HG03575 (cell line): Measurements from ENCODE around the gene CHPF2.

Experiments
- ATAC-seq: cut with Tn5 transposase; IDR thresholded peaks from one replicate; pipeline ENCODE4 v1.9.1; 2021; ENCODE audit not compliant: unreplicated experiment, insufficient number of reproducible peaks, low FRiP score; ENCODE audit errors: extremely low read depth

The CHPF2 gene, protein sequence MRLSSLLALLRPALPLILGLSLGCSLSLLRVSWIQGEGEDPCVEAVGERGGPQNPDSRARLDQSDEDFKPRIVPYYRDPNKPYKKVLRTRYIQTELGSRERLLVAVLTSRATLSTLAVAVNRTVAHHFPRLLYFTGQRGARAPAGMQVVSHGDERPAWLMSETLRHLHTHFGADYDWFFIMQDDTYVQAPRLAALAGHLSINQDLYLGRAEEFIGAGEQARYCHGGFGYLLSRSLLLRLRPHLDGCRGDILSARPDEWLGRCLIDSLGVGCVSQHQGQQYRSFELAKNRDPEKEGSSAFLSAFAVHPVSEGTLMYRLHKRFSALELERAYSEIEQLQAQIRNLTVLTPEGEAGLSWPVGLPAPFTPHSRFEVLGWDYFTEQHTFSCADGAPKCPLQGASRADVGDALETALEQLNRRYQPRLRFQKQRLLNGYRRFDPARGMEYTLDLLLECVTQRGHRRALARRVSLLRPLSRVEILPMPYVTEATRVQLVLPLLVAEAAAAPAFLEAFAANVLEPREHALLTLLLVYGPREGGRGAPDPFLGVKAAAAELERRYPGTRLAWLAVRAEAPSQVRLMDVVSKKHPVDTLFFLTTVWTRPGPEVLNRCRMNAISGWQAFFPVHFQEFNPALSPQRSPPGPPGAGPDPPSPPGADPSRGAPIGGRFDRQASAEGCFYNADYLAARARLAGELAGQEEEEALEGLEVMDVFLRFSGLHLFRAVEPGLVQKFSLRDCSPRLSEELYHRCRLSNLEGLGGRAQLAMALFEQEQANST

DNA sequence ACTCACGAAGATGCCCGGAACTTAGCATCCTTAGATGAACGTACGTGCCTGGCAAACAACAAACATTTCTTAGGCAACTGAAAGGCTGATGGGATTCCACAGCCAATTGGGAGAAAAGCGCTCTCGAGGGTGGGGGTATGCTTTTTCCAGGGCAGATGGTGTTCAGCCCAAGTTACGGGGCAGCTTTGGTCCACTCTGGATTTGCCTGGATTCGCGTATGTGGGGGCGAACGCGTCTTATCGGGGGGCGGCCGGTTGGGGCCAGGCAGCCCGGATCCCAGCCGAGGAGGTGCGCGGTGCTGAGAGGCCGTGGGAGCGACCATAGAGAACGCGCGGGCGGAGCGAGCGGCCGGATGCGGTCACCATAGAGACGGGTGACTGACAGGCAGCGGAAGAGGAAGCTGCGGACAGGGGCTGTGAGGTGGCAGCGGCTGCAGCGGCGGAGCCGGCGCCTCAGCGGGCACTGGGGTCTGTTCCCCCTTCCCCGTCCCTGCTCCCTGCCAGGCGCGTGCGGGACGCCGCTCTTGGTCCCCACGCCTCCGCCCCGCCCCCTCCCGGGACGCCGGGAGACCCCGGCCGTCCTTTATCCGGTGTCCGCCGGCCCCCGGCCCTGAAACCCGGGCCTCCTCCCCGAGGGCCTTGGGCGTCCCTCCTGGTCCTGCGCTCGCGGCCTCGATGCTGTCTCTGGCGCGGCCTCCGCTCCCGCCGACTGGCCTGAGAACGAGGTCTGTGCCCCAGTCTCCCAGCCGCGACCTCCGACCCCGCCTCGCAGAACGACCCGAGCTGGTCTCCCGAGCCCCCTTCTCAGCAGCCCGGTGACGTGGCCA, at the start of gene CHPF2:
Gene CHPF2, plus strand, starts transcription at position 393 of the 826 bp plus-strand sequence. CDS start 1,529 bp downstream, outside the sequence.
- peak; percentile 76 for ATAC-seq

DNA sequence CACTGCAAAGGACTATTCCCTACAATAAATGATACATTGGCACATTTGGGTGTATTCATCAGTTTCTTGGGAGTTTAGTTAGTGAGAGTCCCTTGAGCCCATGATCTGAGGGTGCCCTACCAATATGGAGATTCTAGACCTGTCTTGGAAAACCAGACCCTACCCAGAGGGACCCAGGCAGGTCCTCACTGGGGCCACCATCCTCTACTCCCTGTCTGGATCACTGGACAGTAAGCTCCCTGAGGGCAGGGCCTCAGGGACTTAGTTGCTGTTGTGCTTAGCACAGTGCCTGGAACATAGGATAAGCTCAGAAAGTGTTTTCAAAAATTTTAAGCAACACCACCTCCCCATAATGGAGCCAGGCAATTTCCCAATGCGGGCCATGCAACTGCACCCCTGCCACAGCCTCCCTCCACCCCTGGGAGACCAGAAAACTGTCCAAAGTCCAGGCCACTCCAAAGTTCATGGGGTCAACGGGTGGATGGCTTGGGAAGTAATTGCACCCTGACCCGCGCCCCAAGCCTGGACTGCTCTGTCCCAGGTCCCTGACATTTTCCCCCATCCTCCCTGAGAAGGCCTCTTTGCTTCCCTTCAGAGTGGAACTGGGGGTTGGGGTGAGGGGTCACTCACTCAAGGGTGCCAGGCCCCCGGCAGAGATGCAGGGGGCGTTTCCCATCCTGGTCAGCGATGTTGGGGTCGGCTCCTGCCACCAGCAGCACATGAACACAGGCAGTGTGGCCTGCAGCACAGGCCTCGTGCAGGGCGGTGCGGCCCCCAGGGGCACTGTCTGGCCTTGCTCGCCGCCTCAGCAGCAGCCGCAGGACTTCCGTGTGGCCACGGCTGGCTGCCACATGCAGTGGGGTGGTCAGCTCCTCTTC, 46.3 kb upstream of the CHPF2 start:
- no peak for ATAC-seq

- no peak for ATAC-seq
Measured at GRCh38 chr7:151186640-151187408, 45.5 kb upstream of the CHPF2 start, which contains the start of gene ASB10. Gene ASB10, minus strand, starts transcription at chr7:151187250. Its CDS starts 120 bp downstream, at chr7:151187130.

DNA sequence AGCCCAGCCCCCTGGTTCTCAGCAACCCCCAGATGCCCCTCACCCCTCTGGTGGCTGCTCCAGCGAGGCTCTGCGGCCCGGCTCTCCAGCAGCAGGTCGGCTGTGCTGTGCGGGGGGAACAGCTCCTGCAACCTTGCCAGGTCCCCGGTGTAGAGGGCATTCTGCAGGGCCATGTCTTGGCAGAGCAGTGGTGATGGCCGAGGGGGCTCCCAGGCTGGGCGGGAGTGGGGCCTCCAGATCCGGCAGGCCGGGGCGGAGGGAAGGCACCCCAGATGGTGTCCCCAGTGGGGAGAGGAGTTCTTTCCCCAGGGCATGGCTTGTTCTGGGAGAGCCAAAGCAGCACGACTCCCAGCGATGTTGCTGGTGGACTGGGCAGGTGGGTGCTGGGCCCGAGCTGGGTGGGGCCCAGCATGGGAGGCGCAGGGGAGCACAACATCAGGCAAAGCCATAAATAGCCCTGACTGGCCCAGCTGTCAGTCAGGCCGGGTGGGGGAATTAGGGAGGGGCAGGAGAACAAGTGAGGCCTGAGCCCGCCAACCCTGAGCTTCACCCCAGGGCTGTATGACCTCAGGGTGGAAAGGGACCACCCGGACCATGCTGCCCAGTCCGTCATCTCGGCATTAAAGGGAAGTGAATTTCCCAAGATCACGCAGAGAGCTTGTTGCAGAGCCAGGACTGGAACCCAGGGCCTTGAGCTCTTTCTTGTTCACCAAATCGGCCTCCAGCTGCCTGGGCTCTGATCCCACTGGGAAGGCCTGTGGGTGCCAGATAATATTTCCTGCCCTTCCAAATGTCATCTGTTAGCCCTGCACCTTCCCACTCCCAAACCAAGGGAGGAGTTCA, 44.7 kb upstream of the CHPF2 start:
- ATAC-seq = no peak

- no peak for ATAC-seq
Measured at GRCh38 chr7:151188252-151188542, 44.1 kb upstream of the CHPF2 start.

DNA sequence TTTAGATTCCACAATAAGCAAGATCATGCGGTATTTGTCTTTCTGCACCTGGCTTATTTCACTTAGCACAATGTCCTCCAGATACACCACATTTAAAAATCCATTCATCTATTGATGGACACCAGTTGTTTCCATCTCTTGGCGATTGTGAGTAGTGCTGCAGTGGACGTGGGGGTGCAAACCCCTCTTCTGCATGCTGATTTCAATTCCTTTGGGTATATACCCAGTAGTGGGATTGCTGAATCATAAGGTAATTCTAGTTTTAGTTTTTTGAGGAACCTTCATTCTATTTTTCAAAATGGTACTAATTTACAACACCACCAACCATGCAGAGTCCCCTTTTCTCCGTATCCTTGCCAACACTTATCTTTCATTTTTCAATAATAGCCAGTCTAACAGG, 43.2 kb upstream of the CHPF2 start:
- no peak for ATAC-seq

GRCh38 chr7:151191544-151191943, 40.7 kb upstream of the CHPF2 start:
- no peak for ATAC-seq

- no peak for ATAC-seq
Measured at GRCh38 chr7:151192002-151192539, 40.2 kb upstream of the CHPF2 start.

GRCh38 chr7:151193203-151193978, 38.9 kb upstream of the CHPF2 start:
- ATAC-seq = no peak

- no peak for ATAC-seq
Measured at GRCh38 chr7:151194188-151194587, 38.1 kb upstream of the CHPF2 start.

- no peak for ATAC-seq
Measured at GRCh38 chr7:151195616-151196450, 36.5 kb upstream of the CHPF2 start.

DNA sequence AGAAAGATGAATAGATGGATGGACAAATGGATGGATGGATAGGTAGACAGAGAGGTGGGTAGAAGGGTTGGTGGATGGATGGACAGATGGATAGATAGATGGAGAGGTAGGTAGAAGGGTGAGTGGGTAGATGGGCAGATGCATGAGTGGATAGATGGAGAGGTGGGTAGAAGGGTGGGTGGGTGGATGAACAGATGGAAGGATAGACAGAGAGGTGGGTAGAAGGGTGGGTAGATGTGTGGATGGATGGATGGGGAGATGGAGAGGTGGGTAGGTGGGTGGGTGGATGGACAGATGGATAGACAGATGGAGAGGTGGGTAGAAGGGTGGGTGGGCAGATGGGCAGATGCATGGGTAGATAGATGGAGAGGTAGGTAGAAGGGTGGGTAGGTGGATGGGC, 34.4 kb upstream of the CHPF2 start:
- ATAC-seq = no peak

DNA sequence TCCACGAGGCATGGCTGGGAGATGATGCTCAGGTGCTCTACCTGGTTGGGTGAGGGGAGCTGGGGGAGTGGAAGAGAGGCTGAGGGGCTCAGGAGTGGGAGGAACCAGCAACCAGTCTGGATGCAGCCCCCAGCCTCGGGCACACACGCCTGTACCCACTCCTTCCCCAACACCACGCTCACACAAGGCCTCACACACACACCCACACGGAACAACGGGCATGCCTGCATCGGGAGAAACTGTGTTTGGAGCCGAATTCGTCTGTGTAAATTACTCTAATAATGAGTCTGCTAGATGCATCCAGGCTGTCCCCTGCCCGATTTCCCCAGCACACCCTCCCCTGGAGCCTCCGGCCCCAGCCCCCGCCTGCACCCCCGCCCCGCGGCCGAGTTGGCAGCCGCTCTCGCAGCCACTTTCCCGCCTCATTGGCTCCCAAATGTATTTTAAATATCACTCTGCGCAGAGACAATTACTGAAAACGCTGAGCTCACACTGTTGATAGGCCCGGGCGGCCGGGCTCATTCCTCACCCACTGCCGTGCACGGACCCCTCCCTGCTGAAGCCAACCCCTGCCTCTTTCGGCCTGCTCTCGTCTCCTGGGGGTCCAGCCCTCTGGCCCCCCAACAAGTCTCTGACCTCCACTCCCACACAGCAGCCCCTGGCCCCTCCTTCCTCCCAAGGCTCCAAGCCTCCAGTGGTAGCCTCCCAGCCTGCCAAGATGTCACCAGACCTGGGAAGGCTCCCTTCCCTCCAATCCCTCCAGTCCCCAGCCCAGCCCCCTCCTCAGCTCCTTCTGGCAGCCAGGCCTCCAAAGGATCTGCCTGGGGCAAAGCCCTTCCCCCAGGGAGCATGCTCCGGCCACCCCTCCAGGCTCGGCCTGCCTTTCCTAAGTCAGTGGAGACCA, 33.1 kb upstream of the CHPF2 start:
- no peak for ATAC-seq

DNA sequence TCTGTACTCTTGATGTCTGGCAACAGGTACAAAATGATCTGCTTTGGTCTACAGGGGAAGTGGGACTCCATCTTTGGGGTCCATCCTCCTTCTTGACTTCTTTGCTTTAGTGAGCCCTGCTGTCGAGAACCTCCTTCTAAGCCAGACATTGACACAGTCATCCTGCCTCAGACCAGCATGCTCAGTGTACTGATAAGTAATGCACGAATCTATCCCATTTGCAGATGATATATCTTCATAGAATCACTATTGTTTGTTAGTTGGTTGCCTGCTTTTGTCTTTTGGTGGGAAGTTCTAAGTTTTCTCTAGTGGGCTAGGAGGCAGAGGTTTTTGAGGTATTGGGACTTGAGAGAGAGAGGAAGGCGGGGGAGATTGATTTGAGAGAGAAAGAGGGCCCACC, 30.9 kb upstream of the CHPF2 start:
- ATAC-seq = no peak
